GM19324 (cell line): Measurements from ENCODE around the gene RHOJ.
"Not testable (repeated sequence)": the region's sequence is repeated elsewhere in the genome, so short reads cannot be mapped to it uniquely, and the experiment has no call there.

ENCODE experiments used
- ATAC-seq: cut with Tn5 transposase; IDR thresholded peaks from one replicate; pipeline ENCODE4 v1.9.1; 2021; ENCODE audit warnings: mild to moderate bottlenecking, moderate library complexity; ENCODE audit not compliant: unreplicated experiment, low FRiP score

The RHOJ gene

DNA sequence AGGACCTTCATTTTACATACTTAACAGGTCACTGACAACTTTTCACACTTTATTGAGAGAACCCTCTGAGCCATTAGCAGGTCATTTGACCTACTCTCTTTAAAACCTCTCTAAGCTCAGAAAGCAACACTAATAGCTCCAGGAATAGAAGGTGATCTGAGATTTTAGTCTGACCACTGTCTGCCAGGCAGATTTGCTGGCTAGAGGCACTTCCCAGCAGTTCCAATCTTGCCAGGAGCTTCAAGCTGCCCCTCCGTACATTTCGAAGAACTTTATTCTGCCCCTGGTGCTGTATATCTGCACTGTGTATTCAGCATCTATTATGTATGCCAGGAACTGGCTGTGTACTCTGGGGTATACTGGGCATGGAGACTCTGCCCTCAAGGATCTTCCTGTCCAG is 58.2 kb downstream of the RHOJ start:
- ATAC-seq, result no peak

DNA sequence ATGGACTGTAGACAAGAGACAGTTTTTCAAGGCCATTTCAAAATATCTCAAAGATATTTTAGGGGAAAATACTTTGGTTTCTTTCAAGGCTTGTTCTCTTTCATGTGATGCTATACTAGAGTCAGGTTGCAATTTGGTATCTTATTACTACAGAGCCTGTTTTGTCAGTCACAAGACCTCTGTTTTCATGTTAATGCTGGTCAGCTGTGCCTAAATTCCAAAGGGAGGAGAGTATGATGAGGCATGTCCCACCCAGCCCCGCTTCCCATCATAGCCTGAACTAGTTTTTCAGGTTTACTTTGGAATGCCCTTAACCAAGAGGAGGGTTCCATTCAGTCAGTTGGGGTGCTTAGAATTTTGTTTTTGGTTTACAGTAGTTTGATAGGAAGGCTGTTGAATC is 61.9 kb downstream of the RHOJ start:
- no peak for ATAC-seq

DNA sequence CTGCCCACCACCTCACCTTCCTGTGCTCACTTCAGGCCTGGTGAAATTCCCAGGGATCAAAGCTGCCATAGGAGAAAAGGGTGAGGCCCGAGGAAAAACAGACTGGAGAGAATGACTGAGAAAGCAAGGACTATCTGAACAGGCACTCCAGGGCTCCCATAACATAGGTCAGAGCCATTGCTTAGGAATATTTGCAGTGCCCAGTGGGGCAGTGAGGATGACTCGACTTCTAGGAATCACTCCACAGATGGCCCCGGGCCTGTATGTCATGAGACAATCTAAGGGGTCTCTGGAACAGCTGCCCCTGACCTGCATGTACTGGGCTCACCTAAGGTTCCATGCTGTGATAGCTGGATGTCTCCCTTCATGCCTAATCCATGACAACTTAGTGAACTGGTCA is 62.9 kb downstream of the RHOJ start:
- no peak for ATAC-seq

DNA sequence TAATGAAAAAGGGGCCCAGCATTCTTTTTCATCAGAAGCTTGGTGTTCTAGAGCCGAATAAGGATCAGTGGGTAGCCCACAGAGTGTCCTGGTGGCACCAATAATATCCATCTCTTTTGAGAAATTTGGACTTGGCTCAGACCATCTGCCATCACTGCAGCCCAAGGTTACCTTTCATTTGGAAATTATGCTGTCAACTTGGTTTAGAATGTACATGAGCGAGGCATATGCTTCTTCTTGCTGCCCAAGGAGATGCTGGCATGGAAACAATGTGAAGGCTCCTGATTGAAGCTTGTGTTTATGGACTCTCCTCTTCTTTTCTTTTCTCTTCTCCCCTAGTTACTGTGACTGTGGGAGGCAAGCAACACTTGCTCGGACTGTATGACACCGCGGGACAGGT is 64.5 kb downstream of the RHOJ start:
- no peak for ATAC-seq

DNA sequence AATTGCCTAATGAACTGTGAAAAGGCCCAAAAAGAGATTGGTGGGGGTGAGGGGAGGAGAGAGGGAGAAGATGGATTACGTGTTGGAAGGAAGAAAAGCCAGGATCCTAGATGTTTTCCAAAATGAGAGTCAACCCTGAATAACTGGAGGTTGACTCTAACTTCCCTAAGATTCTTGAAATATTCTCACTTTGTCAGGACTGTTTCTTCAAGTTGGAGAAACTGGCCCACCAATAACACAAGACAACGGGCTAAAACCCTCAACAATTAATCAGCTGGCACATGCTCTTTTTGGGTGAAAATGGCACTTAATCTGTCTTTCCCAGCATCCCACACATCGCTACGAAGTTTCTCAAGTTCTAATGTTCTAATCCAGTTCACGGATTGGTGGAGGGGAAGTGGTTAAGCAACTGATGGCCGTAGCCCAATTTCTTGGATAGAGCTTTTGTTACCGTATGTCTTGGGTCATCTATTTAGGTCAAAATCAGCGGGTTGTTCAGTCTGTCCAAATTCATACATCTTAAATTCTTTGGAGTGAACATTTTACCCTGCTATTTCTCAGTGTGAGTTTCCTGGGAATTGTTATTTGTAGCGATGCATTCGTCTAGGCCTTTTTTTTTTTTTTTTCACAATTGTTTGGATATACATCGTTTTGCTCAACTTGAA is 65.5 kb downstream of the RHOJ start:
- ATAC-seq, result no peak

GRCh38 chr14:63273129-63273528 is 68.9 kb downstream of the RHOJ start:
- no peak for ATAC-seq

DNA sequence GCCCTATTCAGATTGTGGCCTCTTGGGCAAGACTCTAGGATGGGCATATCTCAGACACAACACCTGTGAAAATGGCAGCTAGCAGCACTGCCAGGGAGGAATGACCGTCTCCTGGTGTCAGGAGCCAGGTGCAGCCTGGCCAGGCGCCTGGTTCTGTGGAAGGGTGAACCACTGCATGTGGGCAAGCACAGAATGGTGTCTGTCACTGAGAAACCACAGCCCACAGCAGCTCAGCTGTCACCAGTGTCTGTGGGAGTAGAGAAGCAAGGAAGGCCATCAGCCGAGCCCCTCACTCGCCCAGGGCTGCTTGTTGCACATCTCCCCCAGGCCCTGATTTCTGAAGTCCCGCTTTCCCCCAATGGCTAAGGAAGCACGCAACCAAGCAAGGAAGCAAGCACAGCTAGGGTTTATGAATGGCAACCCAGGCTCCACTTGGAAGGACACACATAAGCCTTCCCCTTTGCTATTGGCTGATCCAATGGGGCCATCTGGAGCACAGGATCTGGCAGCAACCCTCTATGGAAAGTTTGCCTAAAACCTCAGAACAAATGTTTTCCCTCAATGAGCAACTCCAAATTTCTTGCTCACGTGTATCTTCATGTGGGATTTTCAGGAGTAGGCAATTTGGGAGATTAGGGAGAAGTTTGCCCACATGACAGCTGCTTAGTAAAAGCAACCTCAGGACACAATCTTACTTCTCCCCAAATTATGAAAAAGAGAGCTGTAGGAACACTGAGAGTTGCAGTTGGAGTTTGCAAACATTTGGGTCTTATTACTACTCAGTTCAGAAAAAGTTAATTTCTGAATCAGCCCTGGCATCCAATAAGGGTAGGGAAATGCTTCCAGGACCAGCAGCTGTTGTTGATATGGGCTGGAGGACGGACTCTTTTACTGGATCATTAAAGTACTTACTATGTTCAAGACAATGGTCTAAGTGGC is 69.7 kb downstream of the RHOJ start:
- ATAC-seq, result no peak

- no peak for ATAC-seq
These were observed 71.4 kb downstream of the RHOJ start for GRCh38 chr14:63275611-63276010.

GRCh38 chr14:63276016-63276415 is 71.8 kb downstream of the RHOJ start:
- ATAC-seq, result no peak

GRCh38 chr14:63276492-63277342 is 72.5 kb downstream of the RHOJ start:
- no peak for ATAC-seq

GRCh38 chr14:63277591-63278183 is 73.4 kb downstream of the RHOJ start:
- no peak for ATAC-seq

DNA sequence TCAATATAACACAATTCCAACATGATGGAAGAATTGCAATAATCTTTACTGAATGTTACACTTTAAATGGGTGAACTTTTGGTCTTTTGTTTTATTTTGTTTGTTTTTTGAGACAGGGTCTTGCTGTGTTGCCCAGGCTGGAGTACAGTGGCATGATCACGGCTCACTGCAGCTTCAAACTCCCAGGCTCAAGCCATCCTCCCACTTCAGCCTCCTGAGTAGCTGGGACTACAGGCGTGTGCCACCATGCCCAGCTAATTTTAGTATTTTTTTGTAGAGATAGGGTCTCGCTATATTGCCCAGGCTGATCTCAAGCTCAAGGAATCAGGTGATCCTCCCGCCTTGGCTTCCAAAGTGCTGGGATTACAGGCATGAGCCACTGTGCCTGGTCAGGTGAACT is 75.7 kb downstream of the RHOJ start:
- not testable (repeated sequence) for ATAC-seq

DNA sequence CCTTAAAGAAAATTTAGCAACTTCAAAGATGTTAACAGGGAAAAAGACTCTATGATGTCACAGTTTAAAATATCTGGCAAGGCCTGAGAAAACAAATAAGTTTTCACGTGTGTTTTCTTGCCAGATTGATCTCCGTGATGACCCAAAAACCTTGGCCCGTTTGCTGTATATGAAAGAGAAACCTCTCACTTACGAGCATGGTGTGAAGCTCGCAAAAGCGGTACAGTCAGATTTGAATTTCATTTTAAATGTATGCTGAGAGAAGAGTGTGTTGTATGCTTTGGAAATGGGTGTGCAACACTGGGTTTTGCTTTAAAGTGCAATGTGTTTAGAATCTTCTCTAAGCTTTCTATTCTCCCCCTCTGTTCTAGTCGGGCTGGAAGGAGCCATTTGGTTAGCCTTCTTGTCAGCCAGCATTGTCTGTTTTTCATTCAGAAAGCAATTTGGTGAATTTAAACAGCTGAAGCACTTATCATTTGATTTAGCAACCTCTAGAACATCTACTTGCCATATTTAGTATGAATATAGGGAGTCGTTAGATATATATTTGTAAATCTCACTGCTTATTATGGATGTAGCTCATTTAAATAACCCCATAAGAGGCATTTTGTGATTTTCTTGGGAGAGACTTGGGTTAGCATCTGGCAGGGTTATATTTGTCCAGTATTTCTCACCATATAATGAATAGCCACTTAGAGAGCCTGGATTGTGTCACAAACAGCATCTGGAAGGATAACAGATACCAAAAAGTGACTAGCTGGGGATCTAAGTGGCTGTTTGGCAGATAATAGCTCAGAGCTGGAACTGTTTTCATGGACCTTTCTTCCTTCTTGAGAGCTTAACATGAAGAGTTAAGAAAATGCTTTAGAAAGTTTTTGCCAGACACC is 79.0 kb downstream of the RHOJ start:
- peak; percentile 55 for ATAC-seq

- no peak for ATAC-seq
These were observed 79.6 kb downstream of the RHOJ start for GRCh38 chr14:63283884-63284248.

GRCh38 chr14:63286071-63286470 is 81.8 kb downstream of the RHOJ start:
- ATAC-seq, result no peak

GRCh38 chr14:63287666-63288483 is 83.6 kb downstream of the RHOJ start:
- no peak for ATAC-seq

DNA sequence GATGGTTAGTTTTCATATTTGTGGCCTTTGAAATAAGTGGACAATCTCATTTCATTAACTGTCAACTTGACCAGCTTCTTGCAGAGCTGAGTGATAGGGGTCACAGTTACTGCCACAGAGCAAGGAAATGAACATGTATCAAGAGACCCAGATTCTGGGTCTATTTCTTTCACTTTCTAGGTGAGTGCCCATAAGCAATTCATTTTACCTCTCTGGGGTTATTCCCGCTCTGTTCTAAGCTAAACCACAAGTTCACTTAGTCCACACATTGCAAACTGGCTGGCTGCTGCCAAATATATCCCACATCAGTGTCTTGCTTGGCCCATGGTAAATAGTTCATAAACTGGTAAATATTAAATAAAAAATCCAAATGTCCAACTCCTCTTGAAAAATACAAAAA is 84.6 kb downstream of the RHOJ start:
- ATAC-seq, result peak; percentile 55

DNA sequence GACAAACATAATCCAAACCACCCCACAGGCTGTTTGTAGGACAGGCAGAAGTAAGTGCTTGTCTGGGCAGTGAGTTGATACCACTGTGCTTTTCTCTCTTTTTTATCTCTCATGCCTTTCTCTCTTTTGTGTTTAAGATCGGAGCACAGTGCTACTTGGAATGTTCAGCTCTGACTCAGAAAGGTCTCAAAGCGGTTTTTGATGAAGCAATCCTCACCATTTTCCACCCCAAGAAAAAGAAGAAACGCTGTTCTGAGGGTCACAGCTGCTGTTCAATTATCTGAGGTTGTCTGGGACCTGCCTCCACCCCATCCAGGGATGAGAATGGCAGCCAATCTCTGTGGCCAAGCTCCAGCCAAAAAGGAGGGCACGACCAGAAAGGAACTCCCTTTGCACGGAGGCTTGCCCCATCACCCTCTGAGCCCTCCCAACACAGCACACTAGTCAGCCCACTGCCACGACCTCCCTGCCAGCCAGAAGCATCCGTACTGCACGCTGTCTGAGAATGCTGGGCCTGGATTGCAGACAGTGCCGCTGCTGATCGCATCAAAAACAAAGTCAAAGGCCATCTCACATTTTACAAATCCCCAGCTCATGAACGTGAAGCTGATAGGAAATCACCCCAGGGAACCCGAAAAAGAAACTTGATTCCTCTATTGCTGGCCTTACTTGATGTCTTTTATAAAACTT is 86.6 kb downstream of the RHOJ start:
- ATAC-seq, result no peak
